ENCODE data around the gene CTNNAL1. TPM values are rescaled to one million over a fixed set of nuclear protein-coding genes. Genes with fewer than 3 reads are reported as not detected.

The CTNNAL1 gene
- total RNA-seq, 1 donor from 2014 or later: 16.4 TPM

DNA sequence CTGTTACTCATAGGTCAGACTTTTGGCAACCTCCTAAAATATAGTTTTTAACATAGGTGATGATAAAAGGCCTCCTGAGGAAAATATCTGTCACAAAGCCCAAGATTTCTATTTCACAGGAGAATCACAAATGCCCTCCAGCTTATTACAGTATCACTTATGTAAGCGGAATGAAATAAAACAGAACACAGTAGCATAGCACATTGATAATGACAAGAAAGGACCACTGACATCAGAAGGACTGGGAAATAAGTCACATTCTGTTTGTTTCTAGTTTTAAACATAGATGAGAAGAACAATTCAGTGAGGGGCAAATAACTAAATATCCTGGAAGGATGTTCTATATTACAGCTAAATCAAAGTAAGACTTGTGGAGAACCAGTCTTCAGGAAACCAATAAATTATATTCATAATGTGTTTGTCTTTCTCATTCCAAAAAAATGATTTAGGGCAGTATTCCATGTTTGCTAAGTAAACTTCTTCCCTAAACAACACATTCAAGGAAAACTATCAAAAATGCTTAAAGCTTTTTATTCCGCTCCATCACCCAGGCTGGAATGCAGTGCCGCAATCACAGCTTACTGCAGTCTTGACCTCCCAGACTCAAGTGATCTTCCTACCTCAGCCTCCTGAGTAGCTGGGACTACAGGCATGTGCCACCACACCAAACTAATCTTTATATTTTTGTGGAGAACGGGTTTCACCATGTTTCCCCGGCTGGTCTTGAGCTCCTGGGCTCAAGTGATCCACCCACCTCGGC, 20.8 kb upstream of the CTNNAL1 start:
- Histone ChIP-seq H3K36me3 (peaks cover 8 to 11% of the 10 kb centered on the region in 2 donors), H3K27ac (peak overlapping the region; percentile 3 to 15), H3K27me3 (no peaks in the 10 kb centered on the region), H3K4me3 (no peak overlapping the region), H3K4me1 (peaks cover 0 to 11% of the 10 kb centered on the region in 2 donors), H3K9me3 (no peaks in the 10 kb centered on the region)
- intact Hi-C loops (cut with DNase I): no loop called here
- no peak for TF ChIP-seq CTCF (IDR thresholded peaks at IDR 0.05)
- no peak for DNase-seq (ENCODE audit: low spot score in 2 of 2)

DNA sequence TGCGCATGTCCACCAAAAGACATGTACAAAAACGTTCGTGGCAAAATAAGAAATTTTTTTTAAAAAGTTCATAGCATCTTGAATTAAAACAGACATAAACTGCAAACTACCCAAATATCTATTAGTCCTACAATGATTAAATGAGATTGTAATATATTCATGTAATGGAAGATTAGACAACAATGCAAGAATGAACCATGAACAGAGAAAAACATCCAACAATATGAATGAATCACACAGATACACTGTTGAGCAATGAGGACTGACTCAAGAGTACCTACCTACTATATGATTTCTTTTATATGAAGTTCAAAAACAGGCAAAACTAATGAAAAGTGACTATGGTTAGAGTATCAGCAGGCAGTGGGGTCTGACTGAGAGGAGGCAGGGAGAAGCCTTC, 17.9 kb upstream of the CTNNAL1 start:
- Histone ChIP-seq H3K4me3 (no peak overlapping the region), H3K4me1 (peaks cover 0 to 11% of the 10 kb centered on the region in 2 donors), H3K27me3 (no peaks in the 10 kb centered on the region), H3K9me3 (no peaks in the 10 kb centered on the region), H3K27ac (no peak overlapping the region), H3K36me3 (peaks cover 5 to 11% of the 10 kb centered on the region in 2 donors)
- intact Hi-C loops (cut with DNase I): no loop called here
- no peak for DNase-seq (ENCODE audit: low spot score in 2 of 2)
- TF ChIP-seq CTCF (IDR thresholded peaks at IDR 0.05): no peak

DNA sequence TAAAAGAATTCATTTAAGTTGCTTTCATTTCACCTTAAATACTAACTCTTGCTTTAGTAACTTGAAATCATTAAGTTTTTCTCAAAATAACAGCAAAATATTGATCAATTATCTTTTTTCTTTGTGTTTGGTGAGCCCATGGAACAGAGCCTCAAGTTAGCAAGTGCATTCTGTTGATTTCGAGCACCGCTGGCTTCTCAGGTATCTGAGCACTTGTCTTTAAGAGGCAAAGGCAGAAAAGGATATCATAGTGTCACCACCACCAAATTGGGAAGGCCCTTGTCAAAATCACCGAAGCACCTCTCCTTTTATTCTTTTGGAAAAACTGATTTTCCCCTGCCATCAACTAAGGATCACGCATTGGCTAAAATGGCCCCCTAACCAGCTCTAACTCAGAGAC, 17.1 kb upstream of the CTNNAL1 start:
- no peak for DNase-seq (ENCODE audit: low spot score in 2 of 2)
- intact Hi-C loops (cut with DNase I): no loop called here
- TF ChIP-seq CTCF (IDR thresholded peaks at IDR 0.05): no peak
- Histone ChIP-seq H3K4me1 (peaks cover 0 to 8% of the 10 kb centered on the region in 2 donors), H3K27me3 (no peaks in the 10 kb centered on the region), H3K27ac (no peak overlapping the region), H3K36me3 (peaks cover 5 to 11% of the 10 kb centered on the region in 2 donors), H3K9me3 (no peaks in the 10 kb centered on the region), H3K4me3 (no peak overlapping the region)

GRCh38 chr9:109028457-109028856, 15.2 kb upstream of the CTNNAL1 start:
- no peak overlapping the region for H3K4me3 ChIP-seq
- peaks cover 5 to 9% of the 10 kb centered on the region in 2 donors for H3K36me3 ChIP-seq
- no peak overlapping the region for H3K27ac ChIP-seq
- no peaks in the 10 kb centered on the region for H3K9me3 ChIP-seq
- intact Hi-C loops (cut with DNase I): no loop called here
- H3K4me1 ChIP-seq: peaks cover 0 to 6% of the 10 kb centered on the region in 2 donors
- no peak for TF ChIP-seq CTCF (IDR thresholded peaks at IDR 0.05)
- H3K27me3 ChIP-seq: no peaks in the 10 kb centered on the region
- no peak for DNase-seq (ENCODE audit: low spot score in 2 of 2)

DNA sequence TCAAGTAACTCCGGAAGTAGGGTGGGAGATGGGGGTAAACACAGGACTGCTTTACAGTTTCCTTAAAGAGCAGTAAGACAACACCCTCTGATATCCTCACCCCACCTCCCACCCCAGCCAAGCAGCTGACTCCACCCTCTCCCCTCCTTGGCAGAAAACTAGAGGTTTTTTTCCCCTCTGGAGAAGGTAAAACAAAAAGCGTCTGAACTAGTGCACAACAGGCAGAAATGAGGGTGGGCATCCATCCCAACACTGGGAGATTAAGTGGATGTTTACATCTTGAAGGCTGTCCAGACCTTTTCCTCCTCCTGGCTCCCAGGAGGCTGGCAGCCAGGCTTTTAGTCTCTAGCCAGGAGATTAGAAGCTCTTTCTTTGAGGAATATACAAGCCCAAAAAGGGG, 13.9 kb upstream of the CTNNAL1 start:
- Histone ChIP-seq H3K9me3 (no peaks in the 10 kb centered on the region), H3K4me3 (no peak overlapping the region), H3K27me3 (no peaks in the 10 kb centered on the region), H3K36me3 (peaks cover 0 to 3% of the 10 kb centered on the region in 2 donors), H3K4me1 (peaks cover 0 to 6% of the 10 kb centered on the region in 2 donors), H3K27ac (peak overlapping the region in 1 of 2 donors; percentile 55)
- intact Hi-C loops (cut with DNase I): no loop called here
- no peak for DNase-seq (ENCODE audit: low spot score in 2 of 2)
- TF ChIP-seq CTCF (IDR thresholded peaks at IDR 0.05): no peak

Data from ascending aorta (tissue), 2 donors.